ENCODE data around the gene SEZ6. TPM values are rescaled to one million over a fixed set of nuclear protein-coding genes. Genes with fewer than 3 reads are reported as not detected.

The SEZ6 gene
- total and polyA plus RNA-seq, 2 donors = 0.04 to 0.16 TPM

- Histone ChIP-seq H3K4me1 (ENCODE audit: insufficient read depth) (no peaks in the 10 kb centered on the region), H3K4me3 (ENCODE audit: low read depth, low read length) (no peak overlapping the region), H3K27ac (ENCODE audit: low read depth) (no peak overlapping the region), H3K36me3 (ENCODE audit: insufficient read depth) (no peaks in the 10 kb centered on the region)
- WGBS = 20% methylated on average over 2 of the region's 2 CpGs
- no peak for DNase-seq (ENCODE audit: extremely low spot score)
These were observed 1.6 kb upstream of the SEZ6 start for GRCh38 chr17:29007456-29007855.

- Histone ChIP-seq H3K4me3 (ENCODE audit: low read depth, low read length) (no peak overlapping the region), H3K4me1 (ENCODE audit: insufficient read depth) (no peaks in the 10 kb centered on the region), H3K27ac (ENCODE audit: low read depth) (no peak overlapping the region), H3K36me3 (ENCODE audit: insufficient read depth) (no peaks in the 10 kb centered on the region)
- DNase-seq (ENCODE audit: extremely low spot score) = no peak
- 45% methylated on average over 20 of the region's 20 CpGs for WGBS
These were observed 1.6 kb downstream of the SEZ6 start for GRCh38 chr17:29004081-29004692.

GRCh38 chr17:29003289-29003688 lies 2.5 kb downstream of the SEZ6 start:
- 70% methylated on average over 12 of the region's 12 CpGs for WGBS
- DNase-seq (ENCODE audit: extremely low spot score) = no peak
- H3K27ac ChIP-seq (ENCODE audit: low read depth) = no peak overlapping the region
- no peak overlapping the region for H3K4me3 ChIP-seq (ENCODE audit: low read depth, low read length)
- H3K4me1 ChIP-seq (ENCODE audit: insufficient read depth) = no peaks in the 10 kb centered on the region
- H3K36me3 ChIP-seq (ENCODE audit: insufficient read depth) = no peaks in the 10 kb centered on the region

- Histone ChIP-seq H3K4me1 (ENCODE audit: insufficient read depth) (no peaks in the 10 kb centered on the region), H3K4me3 (ENCODE audit: low read depth, low read length) (no peak overlapping the region), H3K27ac (ENCODE audit: low read depth) (no peak overlapping the region), H3K36me3 (ENCODE audit: insufficient read depth) (no peaks in the 10 kb centered on the region)
- no peak for DNase-seq (ENCODE audit: extremely low spot score)
- WGBS = 50% methylated on average over 4 of the region's 4 CpGs
These were observed 3.0 kb downstream of the SEZ6 start for GRCh38 chr17:29002811-29003210.

GRCh38 chr17:29000973-29001372 lies 4.9 kb downstream of the SEZ6 start:
- Histone ChIP-seq H3K27ac (ENCODE audit: low read depth) (no peak overlapping the region), H3K4me3 (ENCODE audit: low read depth, low read length) (no peak overlapping the region), H3K4me1 (ENCODE audit: insufficient read depth) (no peaks in the 10 kb centered on the region), H3K36me3 (ENCODE audit: insufficient read depth) (no peaks in the 10 kb centered on the region)
- WGBS = 77% methylated on average over 5 of the region's 5 CpGs
- no peak for DNase-seq (ENCODE audit: extremely low spot score)

- no peak for DNase-seq (ENCODE audit: extremely low spot score)
- Histone ChIP-seq H3K36me3 (ENCODE audit: insufficient read depth) (no peaks in the 10 kb centered on the region), H3K4me1 (ENCODE audit: insufficient read depth) (no peaks in the 10 kb centered on the region), H3K4me3 (ENCODE audit: low read depth, low read length) (no peak overlapping the region), H3K27ac (ENCODE audit: low read depth) (no peak overlapping the region)
- WGBS = 52% methylated on average over 5 of the region's 5 CpGs
These were observed 6.6 kb downstream of the SEZ6 start for GRCh38 chr17:28999206-28999605.

GRCh38 chr17:28997806-28998205 lies 8.0 kb downstream of the SEZ6 start:
- WGBS = 92% methylated on average over 1 of the region's 1 CpG
- Histone ChIP-seq H3K27ac (ENCODE audit: low read depth) (no peak overlapping the region), H3K36me3 (ENCODE audit: insufficient read depth) (no peaks in the 10 kb centered on the region), H3K4me1 (ENCODE audit: insufficient read depth) (no peaks in the 10 kb centered on the region), H3K4me3 (ENCODE audit: low read depth, low read length) (no peak overlapping the region)
- DNase-seq (ENCODE audit: extremely low spot score) = no peak

- no peaks in the 10 kb centered on the region for H3K36me3 ChIP-seq (ENCODE audit: insufficient read depth)
- DNase-seq (ENCODE audit: extremely low spot score) = no peak
- no peak overlapping the region for H3K27ac ChIP-seq (ENCODE audit: low read depth)
- H3K4me3 ChIP-seq (ENCODE audit: low read depth, low read length) = no peak overlapping the region
- WGBS = 49% methylated on average over 5 of the region's 5 CpGs
- no peaks in the 10 kb centered on the region for H3K4me1 ChIP-seq (ENCODE audit: insufficient read depth)
These were observed 9.2 kb downstream of the SEZ6 start for GRCh38 chr17:28996554-28997096.

GRCh38 chr17:28993645-28994426 lies 12.0 kb downstream of the SEZ6 start:
- no peak overlapping the region for H3K27ac ChIP-seq (ENCODE audit: low read depth)
- no peaks in the 10 kb centered on the region for H3K4me1 ChIP-seq (ENCODE audit: insufficient read depth)
- H3K36me3 ChIP-seq (ENCODE audit: insufficient read depth) = no peaks in the 10 kb centered on the region
- DNase-seq (ENCODE audit: extremely low spot score) = no peak
- H3K4me3 ChIP-seq (ENCODE audit: low read depth, low read length) = no peak overlapping the region
- WGBS = 86% methylated on average over 13 of the region's 13 CpGs

- H3K4me1 ChIP-seq (ENCODE audit: insufficient read depth) = no peaks in the 10 kb centered on the region
- H3K36me3 ChIP-seq (ENCODE audit: insufficient read depth) = no peaks in the 10 kb centered on the region
- no peak overlapping the region for H3K4me3 ChIP-seq (ENCODE audit: low read depth, low read length)
- H3K27ac ChIP-seq (ENCODE audit: low read depth) = no peak overlapping the region
- DNase-seq (ENCODE audit: extremely low spot score) = no peak
- WGBS = 61% methylated on average over 11 of the region's 11 CpGs
These were observed 12.9 kb downstream of the SEZ6 start for GRCh38 chr17:28992625-28993600.

- 71% methylated on average over 7 of the region's 7 CpGs for WGBS
- Histone ChIP-seq H3K4me3 (ENCODE audit: low read depth, low read length) (no peak overlapping the region), H3K36me3 (ENCODE audit: insufficient read depth) (no peaks in the 10 kb centered on the region), H3K27ac (ENCODE audit: low read depth) (no peak overlapping the region), H3K4me1 (ENCODE audit: insufficient read depth) (no peaks in the 10 kb centered on the region)
- DNase-seq (ENCODE audit: extremely low spot score) = no peak
These were observed 13.6 kb downstream of the SEZ6 start for GRCh38 chr17:28992185-28992584.

- DNase-seq (ENCODE audit: extremely low spot score) = no peak
- H3K36me3 ChIP-seq (ENCODE audit: insufficient read depth) = no peaks in the 10 kb centered on the region
- H3K4me1 ChIP-seq (ENCODE audit: insufficient read depth) = no peaks in the 10 kb centered on the region
- no peak overlapping the region for H3K4me3 ChIP-seq (ENCODE audit: low read depth, low read length)
- no peak overlapping the region for H3K27ac ChIP-seq (ENCODE audit: low read depth)
- WGBS = 65% methylated on average over 8 of the region's 8 CpGs
These were observed 14.1 kb downstream of the SEZ6 start for GRCh38 chr17:28991779-28992178.

- Histone ChIP-seq H3K4me3 (ENCODE audit: low read depth, low read length) (no peak overlapping the region), H3K36me3 (ENCODE audit: insufficient read depth) (no peaks in the 10 kb centered on the region), H3K27ac (ENCODE audit: low read depth) (no peak overlapping the region), H3K4me1 (ENCODE audit: insufficient read depth) (no peaks in the 10 kb centered on the region)
- DNase-seq (ENCODE audit: extremely low spot score) = no peak
These were observed 16.8 kb downstream of the SEZ6 start for GRCh38 chr17:28989028-28989427.

Measured in urinary bladder (tissue), 4 donors.